DND-41 (cell line): ENCODE data around the gene SCUBE1.

Experiments used
- CTCF ChIP-seq: IDR thresholded peaks from 2 replicates; pipeline ENCODE4 v1.5.1; 2012; ENCODE audit warnings: borderline replicate concordance, low read length, moderate library complexity, mild to moderate bottlenecking; ENCODE audit not compliant: poor library complexity, severe bottlenecking; ENCODE audit errors: extremely low read depth
- EZH2 ChIP-seq: IDR thresholded peaks from 3 replicates; pipeline ENCODE4 v1.6.1; 2012; ENCODE audit warnings: borderline replicate concordance, low read depth, mild to moderate bottlenecking, moderate library complexity, low read length, inconsistent platforms; ENCODE audit not compliant: severe bottlenecking

GRCh38 chr22:43351966-43352345 lies 8.8 kb upstream of the SCUBE1 start:
- no peak for TF ChIP-seq CTCF
- TF ChIP-seq EZH2: no peak
